ENCODE measurements around the gene CARMIL1.

Gene CARMIL1

DNA sequence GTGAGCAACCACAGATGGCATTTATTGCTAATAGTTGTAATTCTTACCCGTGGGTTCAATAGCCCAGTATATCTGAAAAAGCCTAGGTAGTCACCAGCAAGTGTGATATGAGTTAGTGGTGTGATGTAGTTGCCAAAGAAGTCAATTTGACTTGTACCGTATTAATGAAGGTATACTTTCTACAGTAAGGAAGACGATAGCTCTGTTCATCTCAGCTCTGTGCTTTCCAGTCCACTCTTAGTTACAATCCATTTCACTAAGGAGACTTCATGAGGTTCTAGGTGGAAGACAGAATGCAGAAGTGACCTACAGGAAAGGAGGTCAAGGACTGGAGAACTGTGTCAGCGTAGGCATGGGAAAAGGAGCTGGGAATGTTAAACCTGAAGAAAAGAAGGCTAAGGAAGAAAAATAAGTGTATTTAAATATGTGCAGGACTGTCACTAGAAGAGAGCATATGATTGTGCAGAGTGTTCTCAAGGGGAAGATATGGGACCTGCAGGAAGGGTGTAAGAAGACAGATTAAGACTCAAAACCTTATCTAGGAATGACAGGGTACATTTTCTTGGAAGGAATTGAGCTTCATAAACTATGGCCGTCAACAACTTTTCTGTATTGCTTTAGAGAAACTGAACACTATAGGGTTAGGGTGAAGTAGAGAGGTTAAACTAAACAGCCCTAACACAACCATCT, 255.9 kb downstream of the CARMIL1 start (continued):
- no peak for TF ChIP-seq TCF7L2 (IDR thresholded peaks at IDR 0.05; ENCODE audit: borderline replicate concordance, low read depth, low read length)
- no peak for TF ChIP-seq YY1 (tag by site-specific recombination; IDR thresholded peaks at IDR 0.05)
- TF ChIP-seq ZNF138 (tag by site-specific recombination; IDR thresholded peaks at IDR 0.05; ENCODE audit: borderline replicate concordance) = no peak
- no peak for TF ChIP-seq PRDM1 (tag by site-specific recombination; IDR thresholded peaks at IDR 0.05)
- TF ChIP-seq, protein P1, sequence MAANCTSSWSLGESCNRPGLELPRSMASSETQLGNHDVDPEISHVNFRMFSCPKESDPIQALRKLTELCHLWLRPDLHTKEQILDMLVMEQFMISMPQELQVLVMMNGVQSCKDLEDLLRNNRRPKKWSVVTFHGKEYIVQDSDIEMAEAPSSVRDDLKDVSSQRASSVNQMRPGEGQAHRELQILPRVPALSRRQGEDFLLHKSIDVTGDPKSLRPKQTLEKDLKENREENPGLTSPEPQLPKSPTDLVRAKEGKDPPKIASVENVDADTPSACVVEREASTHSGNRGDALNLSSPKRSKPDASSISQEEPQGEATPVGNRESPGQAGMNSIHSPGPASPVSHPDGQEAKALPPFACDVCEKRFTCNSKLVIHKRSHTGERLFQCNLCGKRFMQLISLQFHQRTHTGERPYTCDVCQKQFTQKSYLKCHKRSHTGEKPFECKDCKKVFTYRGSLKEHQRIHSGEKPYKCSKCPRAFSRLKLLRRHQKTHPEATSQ (tag by site-specific recombination; IDR thresholded peaks at IDR 0.05) = no peak
- TF ChIP-seq ZSCAN16 (tag by site-specific recombination; IDR thresholded peaks at IDR 0.05) = no peak

DNA sequence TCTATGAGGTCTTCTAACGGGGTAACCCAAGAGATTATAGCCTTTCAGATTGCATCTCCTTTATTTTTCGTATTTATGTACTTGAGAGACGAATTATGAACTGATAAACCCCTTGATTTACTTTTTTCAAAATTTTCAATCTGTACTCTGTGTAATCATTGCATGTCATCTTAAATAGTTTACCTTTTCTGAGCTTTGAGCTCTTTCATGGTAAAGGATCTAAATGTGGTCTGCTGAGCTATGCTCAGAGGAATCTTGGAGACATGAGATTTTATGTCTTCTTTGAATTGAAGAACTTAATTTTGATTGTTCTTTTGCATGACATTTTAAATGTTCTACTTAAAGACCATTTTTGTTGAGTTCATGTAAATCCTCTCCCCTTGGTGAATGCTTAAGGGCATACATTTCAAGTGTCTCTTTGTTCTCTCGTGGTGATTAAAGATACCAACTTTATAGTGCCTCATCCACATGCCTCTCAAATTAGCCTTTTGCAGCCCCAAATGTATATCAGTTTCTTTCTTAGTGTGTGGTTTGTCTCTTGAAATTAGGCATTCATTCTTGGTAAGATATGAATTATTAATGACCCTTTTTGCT, 256.6 kb downstream of the CARMIL1 start:
- ChIA-PET POLR2A (no interaction called here), CTCF (interaction anchor here (0.9 to 1.3 kb wide), 3 partner anchors 22 to 270 kb away, joined by 3 to 7 read pairs (median 3); no protein-coding TSS in a partner anchor)
- H3K36me3 ChIP-seq (ENCODE audit: control insufficient read depth in 2 of 2, insufficient read depth in 1 of 2, low read length in 2 of 2) = no peaks in the 10 kb centered on the region
- TF ChIP-seq ZNF629 (tag by site-specific recombination; IDR thresholded peaks at IDR 0.05) (no peak), KLF1 (tag by site-specific recombination; IDR thresholded peaks at IDR 0.05) (no peak), ZNF138 (tag by site-specific recombination; IDR thresholded peaks at IDR 0.05; ENCODE audit: borderline replicate concordance) (no peak), ZSCAN23 (tag by site-specific recombination; IDR thresholded peaks at IDR 0.05) (no peak), ZNF658 (tag by site-specific recombination; IDR thresholded peaks at IDR 0.05) (no peak), ZNF501 (tag by site-specific recombination; IDR thresholded peaks at IDR 0.05) (no peak), ZNF404 (tag by site-specific recombination; IDR thresholded peaks at IDR 0.05) (no peak), TRIM28 (IDR thresholded peaks at IDR 0.05; ENCODE audit: borderline replicate concordance, low read length) (no peak), ZNF133 (tag by site-specific recombination; IDR thresholded peaks at IDR 0.05) (no peak), ZNF707 (tag by site-specific recombination; IDR thresholded peaks at IDR 0.05) (no peak), ZNF701 (tag by site-specific recombination; IDR thresholded peaks at IDR 0.05) (no peak), ZNF341 (tag by site-specific recombination; IDR thresholded peaks at IDR 0.05; ENCODE audit: low read depth) (no peak), ZNF670 (tag by site-specific recombination; IDR thresholded peaks at IDR 0.05; ENCODE audit: low read depth) (no peak), ZNF19 (tag by site-specific recombination; IDR thresholded peaks at IDR 0.05; ENCODE audit: low read depth) (no peak)
- TF ChIP-seq, protein P2, sequence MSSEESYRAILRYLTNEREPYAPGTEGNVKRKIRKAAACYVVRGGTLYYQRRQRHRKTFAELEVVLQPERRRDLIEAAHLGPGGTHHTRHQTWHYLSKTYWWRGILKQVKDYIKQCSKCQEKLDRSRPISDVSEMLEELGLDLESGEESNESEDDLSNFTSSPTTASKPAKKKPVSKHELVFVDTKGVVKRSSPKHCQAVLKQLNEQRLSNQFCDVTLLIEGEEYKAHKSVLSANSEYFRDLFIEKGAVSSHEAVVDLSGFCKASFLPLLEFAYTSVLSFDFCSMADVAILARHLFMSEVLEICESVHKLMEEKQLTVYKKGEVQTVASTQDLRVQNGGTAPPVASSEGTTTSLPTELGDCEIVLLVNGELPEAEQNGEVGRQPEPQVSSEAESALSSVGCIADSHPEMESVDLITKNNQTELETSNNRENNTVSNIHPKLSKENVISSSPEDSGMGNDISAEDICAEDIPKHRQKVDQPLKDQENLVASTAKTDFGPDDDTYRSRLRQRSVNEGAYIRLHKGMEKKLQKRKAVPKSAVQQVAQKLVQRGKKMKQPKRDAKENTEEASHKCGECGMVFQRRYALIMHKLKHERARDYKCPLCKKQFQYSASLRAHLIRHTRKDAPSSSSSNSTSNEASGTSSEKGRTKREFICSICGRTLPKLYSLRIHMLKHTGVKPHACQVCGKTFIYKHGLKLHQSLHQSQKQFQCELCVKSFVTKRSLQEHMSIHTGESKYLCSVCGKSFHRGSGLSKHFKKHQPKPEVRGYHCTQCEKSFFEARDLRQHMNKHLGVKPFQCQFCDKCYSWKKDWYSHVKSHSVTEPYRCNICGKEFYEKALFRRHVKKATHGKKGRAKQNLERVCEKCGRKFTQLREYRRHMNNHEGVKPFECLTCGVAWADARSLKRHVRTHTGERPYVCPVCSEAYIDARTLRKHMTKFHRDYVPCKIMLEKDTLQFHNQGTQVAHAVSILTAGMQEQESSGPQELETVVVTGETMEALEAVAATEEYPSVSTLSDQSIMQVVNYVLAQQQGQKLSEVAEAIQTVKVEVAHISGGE (tag by site-specific recombination; conservative IDR thresholded peaks at IDR 0.05; ENCODE audit: low read depth) = no peak
- TF ChIP-seq, protein P1 (tag by site-specific recombination; IDR thresholded peaks at IDR 0.05) = no peak
- TF ChIP-seq, protein P3, sequence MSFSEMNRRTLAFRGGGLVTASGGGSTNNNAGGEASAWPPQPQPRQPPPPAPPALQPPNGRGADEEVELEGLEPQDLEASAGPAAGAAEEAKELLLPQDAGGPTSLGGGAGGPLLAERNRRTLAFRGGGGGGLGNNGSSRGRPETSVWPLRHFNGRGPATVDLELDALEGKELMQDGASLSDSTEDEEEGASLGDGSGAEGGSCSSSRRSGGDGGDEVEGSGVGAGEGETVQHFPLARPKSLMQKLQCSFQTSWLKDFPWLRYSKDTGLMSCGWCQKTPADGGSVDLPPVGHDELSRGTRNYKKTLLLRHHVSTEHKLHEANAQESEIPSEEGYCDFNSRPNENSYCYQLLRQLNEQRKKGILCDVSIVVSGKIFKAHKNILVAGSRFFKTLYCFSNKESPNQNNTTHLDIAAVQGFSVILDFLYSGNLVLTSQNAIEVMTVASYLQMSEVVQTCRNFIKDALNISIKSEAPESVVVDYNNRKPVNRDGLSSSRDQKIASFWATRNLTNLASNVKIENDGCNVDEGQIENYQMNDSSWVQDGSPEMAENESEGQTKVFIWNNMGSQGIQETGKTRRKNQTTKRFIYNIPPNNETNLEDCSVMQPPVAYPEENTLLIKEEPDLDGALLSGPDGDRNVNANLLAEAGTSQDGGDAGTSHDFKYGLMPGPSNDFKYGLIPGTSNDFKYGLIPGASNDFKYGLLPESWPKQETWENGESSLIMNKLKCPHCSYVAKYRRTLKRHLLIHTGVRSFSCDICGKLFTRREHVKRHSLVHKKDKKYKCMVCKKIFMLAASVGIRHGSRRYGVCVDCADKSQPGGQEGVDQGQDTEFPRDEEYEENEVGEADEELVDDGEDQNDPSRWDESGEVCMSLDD (tag by site-specific recombination; IDR thresholded peaks at IDR 0.05) = no peak
- TF ChIP-seq, protein P4, sequence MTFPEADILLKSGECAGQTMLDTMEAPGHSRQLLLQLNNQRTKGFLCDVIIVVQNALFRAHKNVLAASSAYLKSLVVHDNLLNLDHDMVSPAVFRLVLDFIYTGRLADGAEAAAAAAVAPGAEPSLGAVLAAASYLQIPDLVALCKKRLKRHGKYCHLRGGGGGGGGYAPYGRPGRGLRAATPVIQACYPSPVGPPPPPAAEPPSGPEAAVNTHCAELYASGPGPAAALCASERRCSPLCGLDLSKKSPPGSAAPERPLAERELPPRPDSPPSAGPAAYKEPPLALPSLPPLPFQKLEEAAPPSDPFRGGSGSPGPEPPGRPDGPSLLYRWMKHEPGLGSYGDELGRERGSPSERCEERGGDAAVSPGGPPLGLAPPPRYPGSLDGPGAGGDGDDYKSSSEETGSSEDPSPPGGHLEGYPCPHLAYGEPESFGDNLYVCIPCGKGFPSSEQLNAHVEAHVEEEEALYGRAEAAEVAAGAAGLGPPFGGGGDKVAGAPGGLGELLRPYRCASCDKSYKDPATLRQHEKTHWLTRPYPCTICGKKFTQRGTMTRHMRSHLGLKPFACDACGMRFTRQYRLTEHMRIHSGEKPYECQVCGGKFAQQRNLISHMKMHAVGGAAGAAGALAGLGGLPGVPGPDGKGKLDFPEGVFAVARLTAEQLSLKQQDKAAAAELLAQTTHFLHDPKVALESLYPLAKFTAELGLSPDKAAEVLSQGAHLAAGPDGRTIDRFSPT (tag by site-specific recombination; IDR thresholded peaks at IDR 0.05) = no peak

More for the DNA sequence above, 256.6 kb downstream of the CARMIL1 start:
- Histone ChIP-seq H3K27ac (ENCODE audit: extremely low read depth, low read depth, low read length) (no peak overlapping the region), H3K9me3 (ENCODE audit: control insufficient read depth, insufficient read depth, low read depth, low read length) (no peaks in the 10 kb centered on the region), H3K4me3 (ENCODE audit: low read depth, low read length) (no peak overlapping the region), H3K4me1 (ENCODE audit: control insufficient read depth, insufficient read depth, low read length) (no peaks in the 10 kb centered on the region)
